ENCODE measurements around the gene OXER1.

DNA sequence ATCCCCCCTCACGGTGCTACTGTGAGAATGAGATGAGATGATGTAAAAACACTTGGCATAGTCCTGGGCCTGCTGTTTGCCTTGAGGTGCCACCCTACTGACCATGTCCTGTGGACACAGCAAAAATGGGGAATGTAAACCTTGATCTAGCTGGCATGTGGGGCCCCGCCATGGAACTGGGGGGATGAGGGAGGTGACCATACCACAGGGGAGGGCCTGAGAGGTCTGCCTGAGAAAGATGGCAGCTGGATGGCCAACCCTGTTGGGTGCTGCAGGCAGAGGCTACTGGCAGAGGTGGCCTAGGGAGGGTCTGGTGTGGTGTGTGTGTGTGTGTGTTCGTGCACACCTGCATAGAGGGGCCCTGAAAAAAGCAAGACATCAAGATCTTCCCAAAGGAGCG, 27.7 kb upstream of the OXER1 start:
- TF ChIP-seq, protein P1, sequence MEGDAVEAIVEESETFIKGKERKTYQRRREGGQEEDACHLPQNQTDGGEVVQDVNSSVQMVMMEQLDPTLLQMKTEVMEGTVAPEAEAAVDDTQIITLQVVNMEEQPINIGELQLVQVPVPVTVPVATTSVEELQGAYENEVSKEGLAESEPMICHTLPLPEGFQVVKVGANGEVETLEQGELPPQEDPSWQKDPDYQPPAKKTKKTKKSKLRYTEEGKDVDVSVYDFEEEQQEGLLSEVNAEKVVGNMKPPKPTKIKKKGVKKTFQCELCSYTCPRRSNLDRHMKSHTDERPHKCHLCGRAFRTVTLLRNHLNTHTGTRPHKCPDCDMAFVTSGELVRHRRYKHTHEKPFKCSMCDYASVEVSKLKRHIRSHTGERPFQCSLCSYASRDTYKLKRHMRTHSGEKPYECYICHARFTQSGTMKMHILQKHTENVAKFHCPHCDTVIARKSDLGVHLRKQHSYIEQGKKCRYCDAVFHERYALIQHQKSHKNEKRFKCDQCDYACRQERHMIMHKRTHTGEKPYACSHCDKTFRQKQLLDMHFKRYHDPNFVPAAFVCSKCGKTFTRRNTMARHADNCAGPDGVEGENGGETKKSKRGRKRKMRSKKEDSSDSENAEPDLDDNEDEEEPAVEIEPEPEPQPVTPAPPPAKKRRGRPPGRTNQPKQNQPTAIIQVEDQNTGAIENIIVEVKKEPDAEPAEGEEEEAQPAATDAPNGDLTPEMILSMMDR (conservative IDR thresholded peaks at IDR 0.05): no peak
- no peak for TF ChIP-seq ZFX (IDR thresholded peaks at IDR 0.05)

All from C4-2B (cell line).